GM21390 (cell line): Measurements from ENCODE around the gene IST1.

ENCODE experiments used
- ATAC-seq: cut with Tn5 transposase; IDR thresholded peaks from one replicate; pipeline ENCODE4 v1.9.1; 2021; ENCODE audit not compliant: unreplicated experiment

The IST1 gene

DNA sequence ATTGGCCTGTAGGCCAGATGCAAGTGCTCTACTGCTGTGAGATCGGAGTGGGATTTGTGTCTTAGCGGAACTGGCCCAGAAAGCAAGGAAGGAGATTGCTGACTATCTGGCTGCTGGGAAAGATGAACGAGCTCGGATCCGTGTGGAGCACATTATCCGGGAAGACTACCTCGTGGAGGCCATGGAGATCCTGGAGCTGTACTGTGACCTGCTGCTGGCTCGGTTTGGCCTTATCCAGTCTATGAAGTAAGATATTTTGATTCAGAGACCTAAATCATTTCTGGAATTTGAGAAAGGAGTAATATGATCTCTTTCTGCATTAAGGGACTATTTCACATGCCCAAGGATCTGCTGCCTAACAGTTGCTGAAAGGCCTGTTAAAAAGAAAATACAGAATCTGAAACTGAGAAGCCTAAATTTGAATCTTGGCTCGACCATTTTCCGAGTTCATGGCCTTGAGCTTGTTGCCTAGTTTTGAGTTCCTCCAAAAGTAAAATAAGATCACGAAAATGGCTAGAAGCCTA, 21.1 kb downstream of the IST1 start:
- no peak for ATAC-seq

DNA sequence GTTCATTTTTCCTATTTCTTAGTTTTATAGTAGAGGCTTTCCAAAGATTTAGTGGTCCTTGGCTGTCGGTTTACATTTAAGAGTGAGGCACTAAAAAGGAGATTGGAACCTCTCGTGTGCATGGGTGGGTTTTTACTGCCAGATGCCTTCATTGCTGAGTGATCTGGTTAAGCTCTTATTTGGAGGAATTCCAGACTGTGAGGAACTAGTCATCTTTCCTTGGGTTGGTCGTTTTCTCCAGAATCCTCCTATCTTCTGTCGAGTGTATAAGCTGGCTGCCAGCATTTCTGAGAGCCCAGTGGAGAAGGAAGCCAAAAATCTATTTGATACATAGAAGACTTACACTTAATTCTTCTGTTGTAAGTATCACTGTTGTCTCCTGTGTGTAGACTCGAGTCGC, 22.6 kb downstream of the IST1 start:
- ATAC-seq, result no peak

DNA sequence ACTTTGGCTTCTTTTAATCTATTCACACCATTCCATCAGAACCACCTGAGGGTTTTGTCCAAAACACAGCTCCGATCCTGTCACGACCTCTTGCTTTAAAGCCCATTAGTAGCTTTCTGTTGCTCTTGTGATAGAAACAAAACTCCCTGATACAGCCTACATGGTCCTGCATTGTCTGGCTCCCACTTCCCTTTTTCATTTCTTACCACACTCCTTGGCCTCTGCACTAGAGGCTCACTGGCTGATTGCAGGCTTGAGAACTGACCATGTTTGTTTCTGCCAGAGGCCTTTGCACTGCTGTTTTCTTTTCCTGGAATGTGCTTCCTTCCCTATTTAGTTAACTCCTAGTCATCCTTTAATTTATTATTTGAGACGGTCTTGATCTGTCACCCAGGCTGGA, 23.7 kb downstream of the IST1 start:
- ATAC-seq, result peak; percentile 95

DNA sequence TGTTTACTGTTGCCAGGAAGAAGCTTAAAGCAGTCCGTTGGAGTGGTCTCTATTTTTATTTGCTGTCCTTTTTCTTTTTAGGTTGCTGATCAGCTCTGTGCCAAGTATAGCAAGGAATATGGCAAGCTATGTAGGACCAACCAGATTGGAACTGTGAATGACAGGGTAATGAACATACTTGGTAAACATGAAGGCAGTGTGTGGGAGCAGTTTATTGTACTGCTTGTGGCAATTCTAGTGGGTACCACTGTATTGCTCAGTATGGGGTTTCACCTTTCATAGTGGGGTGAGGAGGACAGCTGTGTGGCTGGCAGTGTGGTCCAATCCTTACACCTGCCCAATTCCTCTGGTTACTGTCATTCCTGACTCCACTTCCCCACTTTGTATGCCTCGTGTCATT, 25.3 kb downstream of the IST1 start:
- ATAC-seq, result no peak

DNA sequence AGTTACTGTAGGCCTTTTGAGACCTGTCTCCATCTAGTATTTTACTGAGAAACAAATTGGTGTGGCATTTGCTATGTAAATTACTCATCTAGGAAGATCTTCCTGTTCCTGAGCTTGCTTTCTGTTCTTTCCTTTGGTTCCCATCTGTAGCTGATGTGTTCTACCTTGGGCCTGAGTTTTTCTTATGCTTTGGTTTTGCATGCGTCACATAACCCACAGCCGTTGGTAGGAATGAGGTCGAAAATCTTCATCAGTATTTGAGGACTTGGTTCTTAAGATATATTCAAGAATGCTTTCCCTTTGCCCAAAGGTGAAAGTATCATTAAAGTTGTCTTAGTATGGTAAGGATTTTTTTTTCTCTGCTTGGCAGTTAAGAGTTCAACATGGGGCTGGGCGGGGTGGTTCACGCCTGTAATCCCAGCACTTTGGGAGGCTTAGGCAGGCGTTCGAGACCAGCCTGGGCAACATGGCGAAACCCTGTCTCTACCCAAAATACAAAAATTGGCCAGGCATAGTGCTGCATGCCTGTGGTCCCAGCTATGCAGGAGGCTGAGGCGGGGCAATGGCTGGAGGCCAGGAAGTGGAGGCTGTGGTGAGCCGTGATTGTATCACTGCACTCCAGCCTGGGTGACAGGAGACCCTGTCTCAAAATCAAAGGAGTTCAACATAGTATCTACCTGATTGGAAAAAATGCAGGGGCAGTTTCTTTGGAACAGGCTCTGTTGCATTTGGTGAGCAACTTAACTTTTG, 28.8 kb downstream of the IST1 start:
- no peak for ATAC-seq

DNA sequence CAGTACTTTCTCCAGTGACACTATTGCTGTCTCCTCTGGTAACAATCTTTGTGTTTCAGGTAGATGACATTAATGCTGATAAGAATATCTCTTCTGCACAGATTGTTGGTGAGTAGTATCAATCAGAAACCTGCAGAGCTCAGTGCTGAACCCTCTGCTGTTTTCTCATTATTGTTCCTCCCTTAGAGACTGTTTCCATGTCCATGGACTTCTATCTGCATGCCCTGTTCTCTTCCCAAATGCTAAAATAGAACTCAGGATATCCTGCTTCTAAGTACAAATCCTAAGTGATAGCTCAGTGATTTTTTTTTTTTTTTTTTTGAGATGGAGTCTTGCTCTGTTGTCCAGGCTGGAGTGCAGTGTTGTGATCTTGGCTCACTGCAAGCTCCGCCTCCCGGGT, 29.4 kb downstream of the IST1 start:
- ATAC-seq, result no peak

DNA sequence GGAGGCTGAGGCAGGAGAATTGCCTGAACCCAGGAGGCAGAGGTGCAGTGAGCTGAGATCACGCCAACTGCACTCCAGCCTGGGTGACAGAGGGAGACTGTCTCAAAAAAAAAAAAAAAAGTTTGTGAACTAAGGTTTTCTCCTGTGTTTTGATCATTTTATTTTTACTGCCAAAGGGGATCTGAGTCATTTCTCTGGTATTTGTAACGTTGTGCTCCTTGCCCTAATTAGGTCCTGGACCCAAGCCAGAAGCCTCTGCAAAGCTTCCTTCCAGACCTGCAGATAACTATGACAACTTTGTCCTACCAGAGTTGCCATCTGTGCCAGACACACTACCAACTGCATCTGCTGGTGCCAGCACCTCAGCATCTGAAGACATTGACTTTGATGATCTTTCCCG, 32.1 kb downstream of the IST1 start:
- ATAC-seq, result no peak

DNA sequence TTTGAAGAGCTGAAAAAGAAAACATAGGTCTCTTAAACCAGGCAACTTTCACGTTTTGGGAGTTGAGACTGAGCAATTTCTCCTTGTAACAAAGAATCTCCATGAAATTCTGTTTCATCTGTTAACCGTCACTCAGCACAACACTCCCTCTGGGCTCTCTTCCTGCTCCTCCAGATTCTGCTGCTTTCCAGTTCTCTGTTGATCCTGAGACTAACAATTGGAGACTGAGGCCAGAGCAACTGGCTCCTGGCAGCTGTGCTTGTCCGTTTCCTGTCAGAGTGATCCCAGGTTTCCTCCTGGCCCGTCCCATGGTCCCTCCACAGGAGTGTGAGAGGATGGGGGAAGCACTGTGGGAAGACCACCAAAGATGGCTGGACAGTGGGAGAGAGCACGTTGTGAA, 32.5 kb downstream of the IST1 start:
- ATAC-seq, result no peak

DNA sequence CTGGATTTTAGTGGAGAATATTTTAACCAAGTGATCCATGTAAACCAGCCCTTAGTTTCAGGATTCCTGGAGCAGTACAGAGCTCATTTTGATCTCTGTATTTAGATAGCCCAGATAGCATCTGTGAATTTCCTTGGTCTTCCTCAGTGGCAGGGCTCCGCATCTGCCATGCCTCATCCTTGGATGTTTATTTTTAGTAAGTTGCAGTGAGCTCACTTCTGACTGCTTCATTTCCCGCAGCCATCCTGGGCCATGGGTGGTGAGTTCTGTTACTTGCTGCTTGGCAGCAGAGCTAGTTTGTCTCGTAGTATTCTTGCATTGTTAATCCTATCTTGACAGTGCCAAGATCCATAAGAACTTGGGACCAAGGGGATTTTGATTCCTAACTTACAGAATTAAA, 33.7 kb downstream of the IST1 start:
- no peak for ATAC-seq

DNA sequence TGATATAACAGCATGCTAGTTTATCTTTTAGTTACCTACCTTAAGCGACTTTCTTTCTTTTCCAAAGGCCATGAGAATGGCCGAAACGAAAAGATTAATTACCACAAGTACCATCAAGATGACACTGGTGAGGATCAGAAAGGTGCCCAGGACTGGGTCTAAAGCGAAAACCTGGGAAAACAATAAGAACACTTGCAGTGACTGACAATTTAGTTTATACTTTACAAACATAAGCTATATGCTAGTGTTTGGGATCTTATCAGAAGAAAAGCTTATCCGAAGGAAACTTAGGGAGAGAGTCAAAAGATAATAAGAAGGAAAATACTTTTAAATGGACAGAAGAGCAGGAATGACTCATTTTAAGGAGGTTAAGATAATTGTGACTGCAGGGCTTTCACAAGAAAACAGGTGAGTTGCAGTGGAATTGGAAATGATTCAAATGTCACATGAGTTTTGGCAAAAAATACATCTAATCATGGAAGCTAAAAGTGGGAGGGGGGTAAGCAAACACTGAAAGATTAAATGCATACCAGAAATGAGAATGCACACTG, 34.8 kb downstream of the IST1 start:
- no peak for ATAC-seq

DNA sequence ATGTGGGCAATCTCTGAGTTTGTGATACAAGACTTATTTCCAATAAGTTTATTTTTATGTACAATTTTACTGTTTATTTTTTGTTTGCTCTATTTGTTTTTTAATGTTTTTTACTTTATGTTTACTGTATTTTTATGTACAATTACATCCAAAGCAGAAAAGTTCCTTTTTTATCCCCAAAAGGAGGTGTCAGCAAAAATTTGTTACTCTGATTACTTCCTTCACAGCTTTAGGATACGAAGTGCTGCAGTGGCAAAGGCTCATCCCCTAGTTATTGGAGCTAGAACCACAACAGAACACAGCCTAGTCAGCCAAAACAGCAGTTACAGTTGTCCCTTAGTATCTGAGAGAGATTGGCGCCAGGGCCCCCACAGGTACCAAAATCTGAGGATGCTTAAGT, 35.7 kb downstream of the IST1 start:
- no peak for ATAC-seq

DNA sequence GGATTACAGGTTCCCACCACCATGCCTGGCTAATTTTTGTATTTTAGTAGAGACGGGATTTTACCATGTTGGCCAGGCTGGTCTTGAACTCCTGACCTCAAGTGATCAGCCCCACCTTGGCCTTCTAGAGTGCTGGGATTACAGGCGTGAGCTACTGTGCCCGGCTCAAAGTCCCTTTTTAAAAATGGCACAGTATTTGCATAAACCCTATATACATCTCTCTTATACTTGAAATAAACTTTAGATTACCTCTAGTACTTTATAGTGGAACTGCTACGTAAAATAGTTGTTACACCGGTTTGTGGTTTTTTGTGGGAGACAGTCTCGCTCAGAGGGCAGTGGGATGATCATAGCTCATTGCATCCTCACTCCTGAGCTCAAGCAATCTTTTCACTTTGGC, 36.3 kb downstream of the IST1 start:
- no peak for ATAC-seq

DNA sequence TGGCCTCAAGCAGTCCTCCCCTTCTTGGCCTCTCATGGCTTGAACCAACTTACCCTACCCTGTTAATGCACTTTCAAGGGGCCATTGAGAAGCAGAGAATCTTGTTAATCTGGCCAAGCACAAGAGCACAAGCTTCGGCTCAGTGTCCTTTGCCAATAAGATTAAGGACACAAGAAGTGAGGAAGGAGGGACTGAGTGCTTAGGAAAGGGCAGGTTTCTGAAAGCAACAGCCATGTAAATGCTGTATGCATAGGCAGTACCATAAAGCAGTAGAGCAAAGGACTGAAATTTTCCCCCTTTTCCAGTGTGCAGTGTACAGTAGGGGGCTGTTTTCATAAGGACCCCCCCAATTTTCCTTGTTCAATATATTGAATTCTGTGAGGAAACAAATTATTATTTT, 37.7 kb downstream of the IST1 start:
- no peak for ATAC-seq

DNA sequence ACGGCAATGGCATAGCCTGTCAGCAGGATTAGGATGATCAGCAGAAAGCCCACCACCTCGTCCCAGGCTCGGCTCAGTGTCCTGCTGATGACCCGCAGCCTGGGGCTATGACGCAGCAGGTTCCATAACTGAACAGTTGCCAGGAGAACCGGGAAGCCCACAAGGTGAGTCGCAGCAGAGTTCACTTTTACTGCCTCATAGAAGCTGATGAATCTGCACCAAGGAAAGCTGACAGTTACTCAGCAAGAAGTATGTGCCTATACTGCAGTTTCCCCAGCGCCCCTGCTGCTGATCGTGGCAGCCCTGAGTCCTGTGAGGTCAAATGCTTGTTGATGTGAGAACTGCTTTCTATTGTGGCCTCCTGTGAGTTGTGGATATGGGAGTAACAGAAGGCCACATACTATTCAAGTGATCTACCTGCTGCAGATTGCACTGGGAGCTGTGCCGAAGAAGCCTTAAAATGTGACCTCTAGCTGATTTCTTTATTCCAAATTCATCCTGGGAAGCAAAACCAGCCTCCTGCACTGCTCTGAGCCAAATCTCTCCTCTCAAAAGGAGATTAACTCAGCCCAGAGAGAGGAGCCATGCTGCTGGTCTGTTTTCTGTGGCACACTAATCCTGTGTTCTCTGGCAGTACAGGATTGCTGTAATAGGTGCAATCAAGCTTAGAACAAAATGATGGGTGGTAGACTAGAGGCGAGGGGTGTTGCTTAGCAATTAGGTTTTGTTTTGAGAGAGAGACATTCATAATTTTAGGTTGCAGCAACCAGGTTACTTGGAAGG, 38.8 kb downstream of the IST1 start:
- ATAC-seq, result no peak

DNA sequence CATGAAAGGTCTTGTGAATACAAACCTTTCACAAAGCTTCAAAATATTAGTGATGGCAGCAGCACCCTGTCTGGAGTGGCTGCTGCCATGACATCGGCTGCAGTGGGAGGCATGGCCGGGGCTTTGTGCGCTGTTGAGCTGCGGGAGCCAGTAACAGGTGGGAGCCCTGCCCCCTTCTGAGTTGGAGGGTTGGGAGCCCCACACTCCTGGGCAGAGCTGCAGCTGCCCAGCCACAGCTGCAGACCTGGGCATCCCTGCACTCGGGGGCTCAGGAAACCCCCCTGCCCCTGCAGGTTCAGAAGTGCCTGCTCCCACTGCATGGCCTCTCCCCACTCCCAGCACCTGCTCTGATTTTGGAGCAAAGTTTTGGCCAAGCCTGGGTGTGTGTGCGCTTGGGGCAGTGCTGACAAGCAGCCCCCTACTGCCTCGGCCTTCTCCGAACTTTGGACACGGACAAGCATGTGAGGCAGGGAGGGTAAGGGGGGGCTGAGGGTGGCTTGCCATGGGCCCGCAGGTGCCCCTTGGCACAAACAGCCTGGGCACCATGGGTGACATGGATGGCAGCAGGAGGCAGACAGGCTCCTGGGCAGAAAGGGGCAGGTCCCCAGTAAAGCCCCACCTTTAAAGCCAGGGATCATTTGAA, 42.7 kb downstream of the IST1 start:
- ATAC-seq, result no peak

DNA sequence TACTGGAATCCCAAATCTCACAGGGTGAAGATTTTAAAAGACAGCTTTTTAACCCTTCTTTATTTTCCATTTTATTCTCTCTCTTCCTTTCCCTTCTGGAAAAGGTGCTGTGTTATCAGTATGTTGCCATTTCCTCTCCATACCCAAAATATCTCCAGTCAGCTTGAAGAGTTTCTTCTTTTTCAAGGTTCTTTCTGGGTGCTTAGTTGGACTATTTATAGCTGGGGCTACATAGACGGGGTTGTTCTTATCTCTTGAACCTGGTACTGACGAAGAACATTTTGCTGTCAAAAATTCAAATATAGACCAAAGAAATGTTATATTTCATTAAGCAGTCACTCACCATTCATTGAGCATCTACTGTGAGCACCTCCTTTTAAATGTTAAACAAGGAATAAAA, 48.6 kb downstream of the IST1 start:
- ATAC-seq, result no peak

DNA sequence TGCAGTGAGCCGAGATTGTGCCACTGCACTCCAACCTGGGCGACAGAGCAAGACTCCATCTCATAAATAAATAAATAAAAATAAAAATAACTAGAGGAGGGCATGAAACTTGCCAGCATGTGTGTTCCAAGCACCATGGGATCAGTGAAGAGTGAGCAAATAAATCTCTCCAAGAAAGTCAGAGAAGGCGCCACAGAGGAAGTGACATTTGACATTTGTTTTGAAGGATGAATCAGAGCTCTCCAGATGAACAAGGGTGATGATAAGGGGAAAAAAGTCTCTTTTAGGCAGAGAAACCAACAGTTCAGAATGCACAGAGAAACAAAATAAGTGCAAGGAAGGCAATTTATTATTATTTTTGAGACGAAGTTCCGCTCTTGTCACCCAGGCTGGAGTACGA, 50.3 kb downstream of the IST1 start:
- ATAC-seq, result no peak

DNA sequence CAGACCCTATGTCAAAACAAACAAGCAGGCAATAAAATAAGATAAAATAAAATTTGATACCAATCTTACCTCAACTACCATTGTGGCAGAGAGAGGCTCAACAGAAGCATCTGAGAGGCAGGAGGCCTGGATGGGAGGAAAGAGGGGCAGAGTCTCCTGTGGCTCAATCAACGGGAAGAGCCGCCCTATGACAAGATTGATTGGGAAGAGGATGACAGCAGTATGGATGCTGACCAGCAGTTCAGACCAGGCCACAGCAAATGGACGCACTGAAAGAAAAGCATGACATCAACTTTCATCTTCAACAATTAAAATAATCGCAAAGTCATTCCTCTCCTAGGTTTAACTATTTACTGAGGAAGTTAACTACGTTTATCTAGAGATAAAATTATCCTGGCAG, 57.5 kb downstream of the IST1 start:
- no peak for ATAC-seq

DNA sequence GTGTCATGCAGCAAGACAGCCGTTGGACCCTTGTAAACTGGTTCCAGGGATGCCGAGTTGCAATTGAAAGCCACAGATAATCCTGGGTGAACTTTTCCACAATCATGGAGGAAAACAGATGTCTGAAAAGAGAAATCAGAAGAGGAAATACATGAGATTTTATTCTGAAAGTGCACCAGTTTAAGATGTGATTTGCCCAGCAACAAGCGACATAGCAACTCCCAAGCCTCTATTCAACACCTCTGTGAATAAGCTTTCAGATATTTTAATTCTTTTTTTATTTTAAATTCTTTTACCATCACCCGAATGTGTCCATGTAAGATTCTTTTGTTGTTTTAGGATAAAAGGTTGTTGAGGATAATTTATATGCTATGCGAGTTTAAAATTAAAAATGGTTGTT, 58.8 kb downstream of the IST1 start:
- ATAC-seq, result no peak

DNA sequence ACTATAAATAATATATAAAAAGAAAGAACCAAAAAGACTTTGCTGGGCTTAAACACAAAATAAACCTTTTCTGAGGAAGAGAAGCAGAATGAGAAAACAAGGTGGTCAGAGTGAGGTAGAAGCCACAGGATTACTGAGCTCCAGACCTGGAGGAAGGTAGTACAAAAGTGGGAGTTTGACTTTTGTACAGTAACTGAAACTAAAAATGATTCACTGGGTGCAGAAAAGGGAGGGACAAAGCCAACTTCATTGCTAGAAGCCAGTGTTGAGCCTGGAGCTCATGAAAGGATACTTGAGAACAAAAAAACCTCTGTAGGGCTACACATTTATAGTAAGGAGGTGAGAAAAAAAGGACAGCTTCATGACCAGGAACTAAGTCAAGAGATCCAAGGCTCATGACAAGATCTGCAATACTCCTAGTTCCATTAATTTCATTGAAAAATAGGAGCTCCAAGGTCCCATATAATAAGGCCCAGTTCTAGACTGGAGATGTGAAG, 59.4 kb downstream of the IST1 start:
- ATAC-seq, result no peak

DNA sequence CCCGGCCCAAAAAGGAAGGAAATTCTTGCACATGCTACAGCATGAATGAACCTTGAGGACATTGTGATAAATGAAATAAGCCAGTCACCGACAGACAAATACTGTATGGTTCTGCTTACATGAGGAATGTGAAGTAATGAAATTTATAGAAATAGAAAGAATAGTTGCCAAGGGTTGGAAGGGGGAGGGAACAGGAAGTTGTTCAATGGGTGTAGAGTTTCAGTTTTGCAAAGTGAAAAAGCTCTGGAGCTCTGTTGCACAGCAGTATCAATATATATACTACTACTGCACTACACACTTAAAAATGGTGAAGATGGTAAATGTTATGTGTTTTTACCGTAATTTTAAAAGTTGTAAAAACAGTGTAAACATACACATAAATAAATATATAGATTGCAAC, 61.2 kb downstream of the IST1 start:
- ATAC-seq, result no peak
